Activated CD4-positive, alpha-beta T cell treated with anti-CD3 and anti-CD28 coated beads for 1 hour (primary cell): ENCODE data around the gene SYNDIG1.

Experiments
- DNase-seq: peaks from one replicate; pipeline ENCODE4 v3.0.0-alpha.2; 2020

Gene SYNDIG1

DNA sequence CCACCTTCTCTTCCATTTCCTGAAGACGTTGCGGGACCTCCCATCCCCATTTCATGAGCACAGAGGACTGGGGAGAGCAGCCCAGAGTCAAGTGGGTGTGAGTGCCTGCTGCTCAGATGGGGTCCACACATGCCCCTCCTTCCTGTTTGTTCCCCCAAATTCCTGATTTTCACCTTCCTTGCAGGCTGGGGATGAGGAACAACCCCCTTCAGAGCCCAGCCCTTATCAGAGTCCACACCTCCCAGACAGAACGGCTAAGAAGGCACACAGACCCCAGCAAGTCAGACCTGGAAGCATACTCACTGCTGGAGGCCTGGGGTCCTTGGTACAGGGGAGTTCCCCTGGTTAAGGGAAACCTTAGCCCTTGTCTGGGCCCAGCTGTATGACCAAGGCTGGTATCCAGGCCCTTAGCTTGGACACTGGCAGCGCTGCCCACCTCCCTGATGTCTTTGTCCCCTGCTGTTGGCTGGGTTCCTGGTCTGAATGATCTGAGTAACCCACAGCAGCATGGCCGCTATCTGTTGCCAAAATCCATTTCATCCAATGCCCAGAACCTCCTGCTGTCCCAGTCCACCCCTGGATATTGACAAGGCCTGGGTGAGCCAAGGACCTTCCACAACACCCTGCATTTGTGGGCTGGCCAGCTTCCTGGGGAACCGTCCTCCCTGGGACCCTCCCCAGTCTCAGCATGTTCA is 230.9 kb downstream of the SYNDIG1 start:
- no peak for DNase-seq

DNA sequence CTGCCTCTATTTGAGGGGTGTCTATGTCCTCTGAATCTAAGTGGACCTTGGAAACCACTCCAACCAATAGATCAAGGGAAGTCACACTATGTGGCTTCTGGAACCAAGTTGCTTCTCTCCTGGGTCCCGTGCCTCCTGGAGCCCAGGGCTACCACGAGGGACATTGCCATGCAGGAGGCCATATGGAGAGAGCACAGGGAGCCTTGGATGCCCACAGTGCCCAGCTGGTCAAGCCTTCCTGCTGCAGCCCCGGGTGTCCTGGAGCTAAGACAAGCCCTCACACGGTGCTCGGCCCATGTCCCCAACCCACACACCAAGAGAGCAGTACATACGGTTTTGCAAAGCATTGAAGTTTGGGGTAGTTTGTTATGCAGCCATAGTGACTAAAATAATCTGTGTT is 231.6 kb downstream of the SYNDIG1 start:
- DNase-seq: no peak

DNA sequence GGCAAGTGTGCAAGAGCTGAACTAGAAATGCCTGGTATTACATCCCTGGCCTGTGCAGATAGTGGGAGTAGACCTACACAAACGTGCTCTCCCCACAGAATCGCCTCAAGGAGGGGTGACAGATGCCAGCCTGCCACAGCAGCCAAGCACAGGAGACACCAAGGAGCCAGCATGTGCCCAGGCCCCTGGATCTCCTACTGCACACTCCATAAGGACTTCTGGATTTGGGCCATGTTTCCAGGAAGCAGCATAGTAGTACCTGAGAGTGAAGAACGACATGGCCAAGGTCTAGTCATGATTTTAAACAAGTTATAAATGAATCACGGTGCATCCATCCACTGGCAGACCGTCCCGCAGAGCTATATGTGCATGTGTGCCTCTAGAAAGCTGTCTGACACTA is 232.2 kb downstream of the SYNDIG1 start:
- DNase-seq: no peak

DNA sequence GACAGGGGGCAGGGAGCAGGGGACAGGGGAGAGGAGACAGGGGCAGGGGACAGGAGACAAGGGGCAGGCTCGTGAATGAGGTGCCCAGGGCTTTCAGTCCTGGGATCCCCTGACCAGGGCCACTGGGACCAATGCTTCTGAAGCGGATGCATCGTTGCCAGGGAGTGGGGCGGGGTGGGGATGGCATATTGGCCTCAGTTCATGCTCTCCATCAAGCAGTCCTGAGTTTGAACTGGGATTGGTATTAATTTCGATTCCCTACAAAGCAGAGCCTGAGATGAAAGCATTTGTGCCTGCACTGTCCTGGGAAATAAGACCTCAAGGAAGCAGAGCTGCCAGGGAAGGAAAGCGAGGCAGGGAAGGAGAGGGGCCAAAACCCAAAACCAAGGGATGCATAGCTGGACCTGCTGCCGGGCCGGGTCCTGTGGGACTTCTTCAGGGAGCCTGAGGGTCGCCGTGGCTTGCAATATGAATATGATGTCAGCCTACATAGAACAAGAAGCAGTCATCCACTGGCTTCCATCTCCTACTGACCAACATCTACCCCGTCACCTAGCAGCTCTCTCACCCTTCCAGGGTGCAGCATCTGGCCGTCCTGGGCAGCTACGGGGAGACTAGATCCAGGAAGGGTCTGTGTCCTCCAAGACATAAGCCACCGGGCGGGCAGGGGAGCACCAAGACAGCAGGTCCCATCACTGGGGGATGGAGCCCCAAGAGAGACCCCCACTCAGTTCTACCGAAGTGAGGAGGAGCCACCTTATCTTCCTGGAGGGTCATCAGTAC is 233.3 kb downstream of the SYNDIG1 start:
- DNase-seq: no peak

DNA sequence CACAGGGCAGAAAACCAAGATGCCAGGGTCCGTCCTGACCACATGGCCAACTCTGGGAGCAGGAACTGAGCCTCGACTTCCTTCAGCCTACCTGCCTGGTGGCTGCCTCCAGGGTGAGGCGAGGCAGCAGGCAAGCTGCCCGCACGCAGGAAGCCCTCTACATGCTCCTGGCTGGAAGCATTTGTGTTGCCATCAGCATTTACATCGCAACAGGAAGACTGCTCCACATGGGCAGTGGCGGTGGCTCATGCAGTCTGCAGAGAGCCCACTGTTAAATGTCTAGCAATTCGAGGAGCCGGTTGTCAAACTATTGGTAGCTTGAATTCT is 233.8 kb downstream of the SYNDIG1 start:
- DNase-seq: no peak

DNA sequence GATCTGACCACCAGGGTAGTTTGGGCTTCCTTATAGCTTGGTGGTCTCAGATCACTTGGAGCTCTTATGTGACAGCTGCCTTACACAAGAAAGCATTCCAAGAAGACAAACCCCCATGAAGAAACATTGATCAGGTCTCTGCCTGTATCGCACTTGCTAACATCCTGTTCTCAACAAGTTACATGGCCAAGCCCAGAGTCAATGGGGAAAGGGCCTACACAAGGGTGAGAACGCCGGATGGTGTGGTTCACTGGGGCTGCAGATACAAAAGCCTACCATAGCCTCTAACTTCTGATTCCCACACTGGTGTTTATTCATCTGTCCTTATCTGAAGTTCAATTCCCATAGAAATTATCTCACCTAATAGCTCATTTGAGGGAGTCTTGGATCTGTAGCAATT is 235.5 kb downstream of the SYNDIG1 start:
- no peak for DNase-seq

DNA sequence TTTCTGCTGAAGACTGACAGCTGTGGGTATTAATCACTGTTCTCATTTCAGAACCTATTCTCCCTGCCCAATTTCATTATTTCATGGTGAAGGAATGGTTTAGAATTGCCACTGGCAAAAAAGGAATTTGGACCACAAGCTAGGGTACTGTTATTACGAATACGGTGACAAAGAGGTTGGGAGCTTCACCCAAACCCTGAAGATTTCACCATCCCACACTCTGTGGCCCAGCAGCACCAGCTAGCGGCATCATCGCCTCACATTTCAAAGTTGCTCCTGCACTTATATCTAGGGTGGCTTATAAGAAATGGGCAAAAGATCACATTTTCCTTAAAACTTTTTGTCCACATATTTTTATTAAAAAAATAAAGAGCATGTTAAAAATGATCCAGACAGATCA is 236.1 kb downstream of the SYNDIG1 start:
- no peak for DNase-seq

DNA sequence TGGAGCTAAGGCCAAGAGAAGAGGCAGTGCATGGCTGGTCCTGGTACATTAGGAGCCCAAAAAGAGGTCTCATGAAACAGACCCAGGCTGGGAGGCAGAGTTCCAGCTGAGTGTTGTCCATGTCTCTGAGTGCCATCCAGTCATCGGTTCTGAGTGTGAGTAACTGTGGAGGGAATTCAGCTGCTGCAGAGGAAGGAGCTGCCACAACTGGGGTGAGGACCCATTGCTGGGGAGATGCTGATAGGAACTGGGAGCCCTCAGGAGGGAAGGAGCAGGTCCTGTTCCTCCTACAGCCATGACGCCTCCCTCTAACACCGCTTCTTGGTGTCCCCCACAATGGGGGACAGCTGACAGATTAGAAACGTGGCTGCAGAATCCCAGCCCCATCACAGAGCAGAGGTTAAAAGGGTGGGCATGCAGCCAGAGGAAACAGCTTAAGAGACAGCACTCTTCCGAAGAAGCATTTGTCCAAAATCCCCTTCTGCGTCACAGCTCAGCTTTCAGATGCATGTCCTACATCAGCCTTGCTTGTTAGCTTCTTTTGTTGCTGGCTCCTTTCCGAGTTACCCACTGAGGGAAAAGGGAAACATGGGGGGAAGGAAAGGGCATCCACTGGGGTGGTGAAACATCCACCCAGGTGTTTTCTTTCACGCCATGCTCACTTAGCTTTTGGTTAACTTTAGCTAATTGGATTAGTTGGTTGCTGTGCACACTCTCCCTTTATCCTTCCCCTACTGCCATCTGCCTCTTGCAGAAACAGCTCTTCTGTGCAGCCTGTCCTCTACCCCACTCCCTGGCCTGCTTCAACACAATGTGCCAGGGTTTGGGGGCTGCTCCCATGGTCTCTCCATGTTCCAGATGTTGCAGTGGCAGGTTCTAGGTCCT is 239.2 kb downstream of the SYNDIG1 start:
- no peak for DNase-seq
